ENCODE measurements around the gene ZSWIM4. TPM values are rescaled to one million over a fixed set of nuclear protein-coding genes. Genes with fewer than 3 reads are reported as not detected.

The ZSWIM4 gene
- total RNA-seq, 1 donor from 2014 or later, result 23.6 TPM

DNA sequence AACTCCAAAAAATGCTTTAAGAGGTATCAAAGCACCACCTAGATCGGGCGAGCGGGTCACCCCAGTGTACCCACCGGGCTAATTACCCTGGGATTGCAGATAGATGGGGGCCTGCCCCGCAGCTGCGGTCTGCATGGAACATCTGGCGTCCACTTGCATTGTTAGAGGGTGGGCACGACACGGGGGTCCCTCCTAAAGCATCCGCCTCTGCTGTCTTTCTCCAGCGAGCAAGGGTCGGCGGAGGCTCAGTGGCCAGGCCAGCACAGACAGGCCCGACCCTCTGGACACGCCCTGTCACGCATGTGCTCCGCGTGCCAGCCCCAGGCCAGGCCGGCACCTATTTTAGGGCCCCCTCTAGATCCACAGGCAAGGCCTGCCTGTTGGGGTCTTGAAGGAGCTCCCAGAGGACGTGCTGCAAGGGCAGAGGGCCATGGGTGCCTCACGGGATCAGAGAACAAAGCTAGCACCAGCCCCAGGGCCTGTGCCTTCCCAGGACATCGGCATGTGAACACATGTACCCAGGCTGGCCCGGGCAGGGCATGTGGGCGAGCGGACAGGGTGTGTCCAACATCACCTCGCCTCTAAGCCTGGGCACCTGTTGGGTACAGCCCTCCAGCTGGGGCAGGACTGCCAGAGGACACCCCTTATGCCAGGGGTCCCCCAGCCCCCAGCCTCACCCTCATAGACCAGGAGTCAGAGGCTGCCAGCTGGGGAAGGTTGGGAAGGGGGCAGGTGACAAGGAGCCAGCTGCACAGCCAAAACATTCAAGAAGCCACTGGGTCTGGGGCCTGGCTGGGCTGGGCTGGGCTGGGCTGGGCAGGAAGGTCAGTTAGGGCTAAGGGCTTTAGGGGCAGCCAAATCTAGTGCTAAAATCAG lies 46.1 kb downstream of the ZSWIM4 start:
- Mint-ChIP-seq H3K27me3 (ENCODE audit: low read depth) (no peaks in the 10 kb centered on the region), H3K27ac (peak overlapping the region; percentile 87), H3K4me3 (peak overlapping the region; percentile 84), H3K36me3 (no peaks in the 10 kb centered on the region), H3K4me1 (peaks cover 42% of the 10 kb centered on the region), H3K9me3 (no peaks in the 10 kb centered on the region)
- TF ChIP-seq, protein P1, sequence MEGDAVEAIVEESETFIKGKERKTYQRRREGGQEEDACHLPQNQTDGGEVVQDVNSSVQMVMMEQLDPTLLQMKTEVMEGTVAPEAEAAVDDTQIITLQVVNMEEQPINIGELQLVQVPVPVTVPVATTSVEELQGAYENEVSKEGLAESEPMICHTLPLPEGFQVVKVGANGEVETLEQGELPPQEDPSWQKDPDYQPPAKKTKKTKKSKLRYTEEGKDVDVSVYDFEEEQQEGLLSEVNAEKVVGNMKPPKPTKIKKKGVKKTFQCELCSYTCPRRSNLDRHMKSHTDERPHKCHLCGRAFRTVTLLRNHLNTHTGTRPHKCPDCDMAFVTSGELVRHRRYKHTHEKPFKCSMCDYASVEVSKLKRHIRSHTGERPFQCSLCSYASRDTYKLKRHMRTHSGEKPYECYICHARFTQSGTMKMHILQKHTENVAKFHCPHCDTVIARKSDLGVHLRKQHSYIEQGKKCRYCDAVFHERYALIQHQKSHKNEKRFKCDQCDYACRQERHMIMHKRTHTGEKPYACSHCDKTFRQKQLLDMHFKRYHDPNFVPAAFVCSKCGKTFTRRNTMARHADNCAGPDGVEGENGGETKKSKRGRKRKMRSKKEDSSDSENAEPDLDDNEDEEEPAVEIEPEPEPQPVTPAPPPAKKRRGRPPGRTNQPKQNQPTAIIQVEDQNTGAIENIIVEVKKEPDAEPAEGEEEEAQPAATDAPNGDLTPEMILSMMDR (IDR thresholded peaks at IDR 0.05; ENCODE audit: unreplicated experiment), result no peak
- no peak for DNase-seq (ENCODE audit: low spot score in 2 of 2, unreplicated experiment in 2 of 2)

DNA sequence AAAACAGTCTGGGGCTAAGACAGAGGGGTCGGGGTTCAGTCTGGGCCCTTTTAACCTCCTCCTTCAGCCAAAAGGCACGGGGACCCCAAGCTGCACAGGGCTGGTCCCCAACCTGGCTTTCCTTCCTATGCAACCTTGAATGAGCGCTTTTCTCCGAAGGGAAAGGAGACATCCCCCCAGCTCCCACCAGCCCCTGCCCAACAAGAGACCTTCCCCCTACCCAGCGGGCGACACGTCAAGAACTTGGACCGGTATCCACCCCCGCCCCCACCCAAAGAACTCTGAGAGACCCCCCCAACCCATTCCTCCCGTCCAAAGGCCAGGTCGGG lies 46.7 kb downstream of the ZSWIM4 start:
- Mint-ChIP-seq H3K27me3 (ENCODE audit: low read depth) (no peaks in the 10 kb centered on the region), H3K27ac (peak overlapping the region; percentile 87), H3K4me1 (peaks cover 48% of the 10 kb centered on the region), H3K36me3 (no peaks in the 10 kb centered on the region), H3K9me3 (no peaks in the 10 kb centered on the region), H3K4me3 (peak overlapping the region; percentile 84)
- TF ChIP-seq, protein P1 (IDR thresholded peaks at IDR 0.05; ENCODE audit: unreplicated experiment), result no peak
- DNase-seq (ENCODE audit: low spot score in 2 of 2, unreplicated experiment in 2 of 2), result no peak

DNA sequence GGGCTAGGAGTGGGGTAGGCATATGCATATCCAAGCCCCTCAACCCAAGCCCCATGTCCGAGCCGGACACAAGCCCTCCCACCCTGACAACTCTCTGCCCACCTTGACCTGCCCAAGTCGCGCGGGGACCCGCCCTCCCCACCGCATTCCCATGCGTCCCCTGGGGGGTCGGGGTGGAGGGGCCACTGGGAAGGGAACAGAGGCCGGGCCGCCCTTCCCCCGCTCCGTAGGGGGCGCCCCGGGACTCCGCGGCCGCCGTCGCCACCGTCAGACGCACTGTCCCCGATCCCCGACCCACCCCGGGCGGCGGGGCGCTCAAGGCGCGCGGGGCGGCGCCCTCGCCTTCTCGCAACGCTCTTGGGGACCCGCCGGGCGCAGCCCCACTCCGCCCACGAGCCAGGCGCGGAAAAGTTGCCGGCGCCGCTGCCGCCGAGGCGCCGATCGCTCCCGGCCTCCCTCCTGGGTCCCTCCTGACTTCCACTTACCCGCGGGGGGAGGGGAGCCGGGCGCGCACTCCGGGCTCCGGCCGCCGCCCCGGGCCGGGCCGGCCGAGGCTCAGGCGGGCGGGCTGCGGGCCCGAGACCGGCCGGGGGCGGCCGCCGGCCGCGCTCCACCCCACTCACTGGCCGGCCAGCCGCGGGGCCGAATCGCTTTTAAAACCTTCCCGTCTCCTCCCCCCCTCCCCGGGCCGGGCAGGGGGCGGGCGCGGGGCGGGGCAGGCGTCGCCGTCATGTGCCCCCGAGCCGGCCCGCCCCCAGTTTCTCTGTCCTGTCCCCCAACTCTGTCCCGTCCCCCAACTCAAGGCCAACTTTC lies 47.3 kb downstream of the ZSWIM4 start:
- Mint-ChIP-seq H3K4me1 (peaks cover 48% of the 10 kb centered on the region), H3K4me3 (peak overlapping the region; percentile 88), H3K9me3 (no peaks in the 10 kb centered on the region), H3K27me3 (ENCODE audit: low read depth) (no peaks in the 10 kb centered on the region), H3K36me3 (no peaks in the 10 kb centered on the region), H3K27ac (peak overlapping the region; percentile 94)
- TF ChIP-seq, protein P1 (IDR thresholded peaks at IDR 0.05; ENCODE audit: unreplicated experiment), result no peak
- DNase-seq (ENCODE audit: low spot score in 2 of 2, unreplicated experiment in 2 of 2), result peak in 1 of 2 experiments; percentile 62

DNA sequence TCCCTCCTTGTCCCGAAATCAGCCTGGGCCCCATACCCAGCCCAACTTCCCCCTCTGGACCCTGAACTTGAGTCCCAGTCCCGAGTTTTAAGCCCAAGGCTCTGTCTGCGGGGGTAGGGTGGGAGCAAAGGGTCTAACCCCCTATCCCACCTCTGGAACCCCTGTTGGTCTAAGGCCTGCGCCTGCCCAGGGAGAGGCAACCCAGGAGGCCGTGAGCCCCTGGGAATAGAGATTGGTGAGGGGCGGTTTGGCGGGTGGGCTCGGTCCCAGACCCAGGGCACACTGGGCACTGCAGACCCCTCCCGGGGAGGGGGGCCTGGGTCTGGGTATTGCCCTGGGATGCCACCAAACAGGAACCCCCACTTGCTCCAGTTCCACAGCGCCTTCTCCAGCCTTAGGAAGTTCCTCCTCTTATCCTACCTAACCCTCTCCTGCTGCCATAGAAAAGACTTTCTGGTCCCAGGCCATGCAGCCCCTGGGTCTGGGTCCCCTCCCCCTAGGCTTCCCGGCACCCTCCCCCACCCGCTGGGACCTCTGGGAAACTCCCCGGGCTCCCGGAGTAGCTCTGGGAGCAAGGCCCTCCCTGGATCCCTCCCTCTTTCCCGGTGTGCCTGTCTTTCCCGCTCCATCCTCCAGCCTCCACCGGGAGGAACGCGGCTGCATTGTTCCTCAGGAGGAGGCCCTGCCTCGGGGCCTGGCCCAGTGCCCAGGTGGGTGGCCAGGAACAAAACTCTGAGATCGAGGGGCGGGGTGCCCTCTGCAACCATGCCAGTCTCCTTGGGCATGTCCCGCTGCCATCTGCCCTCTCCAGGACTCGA lies 48.1 kb downstream of the ZSWIM4 start:
- Mint-ChIP-seq H3K27ac (peak overlapping the region; percentile 94), H3K36me3 (no peaks in the 10 kb centered on the region), H3K4me3 (peak overlapping the region; percentile 88), H3K9me3 (no peaks in the 10 kb centered on the region), H3K4me1 (peaks cover 48% of the 10 kb centered on the region), H3K27me3 (ENCODE audit: low read depth) (no peaks in the 10 kb centered on the region)
- TF ChIP-seq, protein P1 (IDR thresholded peaks at IDR 0.05; ENCODE audit: unreplicated experiment), result no peak
- DNase-seq (ENCODE audit: low spot score in 2 of 2, unreplicated experiment in 2 of 2), result peak in 1 of 2 experiments; percentile 67

DNA sequence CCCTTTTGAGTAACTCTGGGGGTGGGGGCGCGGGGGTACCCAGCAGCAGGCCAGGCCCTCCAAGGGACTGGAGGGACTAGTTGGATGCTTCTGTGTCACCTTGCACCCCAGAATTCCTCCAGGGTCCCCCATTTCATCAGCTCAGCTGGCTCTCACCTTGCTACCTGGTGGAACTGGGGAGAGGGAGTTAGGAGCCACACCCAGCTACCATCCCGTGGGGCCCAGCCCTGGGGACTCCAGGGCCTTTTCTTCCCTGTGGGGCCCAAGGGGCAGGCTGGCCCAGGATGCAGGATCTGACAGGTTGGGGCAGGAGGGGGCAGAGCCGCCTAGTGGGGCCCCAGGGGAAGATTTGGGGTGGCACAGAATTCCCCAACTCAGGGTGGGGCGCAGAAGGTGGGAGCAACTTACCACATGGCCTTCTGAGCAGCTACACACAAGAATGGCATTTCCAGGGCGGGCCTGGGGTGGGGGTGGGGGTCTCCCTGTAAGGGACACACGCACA lies 48.9 kb downstream of the ZSWIM4 start:
- no peaks in the 10 kb centered on the region for H3K27me3 Mint-ChIP-seq (ENCODE audit: low read depth)
- no peak for DNase-seq (ENCODE audit: low spot score in 2 of 2, unreplicated experiment in 2 of 2)
- no peaks in the 10 kb centered on the region for H3K36me3 Mint-ChIP-seq
- H3K27ac Mint-ChIP-seq, result peak overlapping the region; percentile 94
- H3K9me3 Mint-ChIP-seq, result no peaks in the 10 kb centered on the region
- H3K4me1 Mint-ChIP-seq, result peaks cover 54% of the 10 kb centered on the region
- peak overlapping the region; percentile 88 for H3K4me3 Mint-ChIP-seq
- TF ChIP-seq, protein P1 (IDR thresholded peaks at IDR 0.05; ENCODE audit: unreplicated experiment), result no peak

Measured in mesothelial cell of epicardium (in vitro differentiated cells).